ENCODE data around the gene PBX3.

PBX3 gene

DNA sequence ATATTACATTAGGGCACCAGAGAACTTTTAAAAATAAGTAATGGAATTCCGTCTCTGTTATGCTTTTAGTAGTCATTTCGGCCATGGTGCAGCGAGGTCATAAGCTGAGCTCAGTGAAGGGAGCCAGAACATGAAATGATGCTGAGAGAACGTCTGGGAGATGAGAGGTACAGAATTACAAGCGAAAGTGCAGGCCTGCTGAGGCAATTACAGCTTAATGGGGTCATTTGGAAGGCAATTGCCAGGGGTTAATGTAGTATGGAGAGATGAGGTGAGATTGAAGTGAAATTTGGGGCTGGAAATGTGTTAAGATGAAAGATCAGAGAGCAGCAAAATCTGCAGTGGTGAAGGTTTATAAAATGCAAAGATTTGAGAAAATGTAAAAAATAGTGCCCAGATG, 96.5 kb downstream of the PBX3 start:
- TF ChIP-seq CTCF (conservative IDR thresholded peaks at IDR 0.05; ENCODE audit: low read length): no peak
- no peak for TF ChIP-seq EZH2phosphoT487 (IDR thresholded peaks at IDR 0.05; ENCODE audit: borderline replicate concordance)
- Histone ChIP-seq H3K27me3 (ENCODE audit: insufficient read depth, low read length, poor library complexity, severe bottlenecking) (no peaks in the 10 kb centered on the region), H3K9ac (ENCODE audit: low read depth, low read length, poor library complexity, severe bottlenecking) (no peak overlapping the region), H3K79me2 (ENCODE audit: insufficient read depth, low read length) (peaks cover 95% of the 10 kb centered on the region), H3K36me3 (ENCODE audit: insufficient read depth, low read length) (no peaks in the 10 kb centered on the region), H4K20me1 (ENCODE audit: insufficient read depth, low read length, poor library complexity, severe bottlenecking) (peaks cover 4% of the 10 kb centered on the region), H3K4me3 (ENCODE audit: low read length, poor library complexity, severe bottlenecking) (peak overlapping the region; percentile 7), H2AFZ (ENCODE audit: low read length) (no peak overlapping the region), H3K4me1 (ENCODE audit: insufficient read depth, low read length, poor library complexity, severe bottlenecking) (peaks cover 75% of the 10 kb centered on the region), H3K9me2 (replicated peaks; ENCODE audit: low read depth, low read length) (no peaks in the 10 kb centered on the region), H3K4me2 (ENCODE audit: low read depth, low read length, poor library complexity, severe bottlenecking) (peak overlapping the region; percentile 39), H3F3A (ENCODE audit: low read depth) (peaks cover 2% of the 10 kb centered on the region; the same call in 1 of the 2 replicates), H3K9me3 (ENCODE audit: insufficient read depth, low read depth, low read length) (no peaks in the 10 kb centered on the region)

DNA sequence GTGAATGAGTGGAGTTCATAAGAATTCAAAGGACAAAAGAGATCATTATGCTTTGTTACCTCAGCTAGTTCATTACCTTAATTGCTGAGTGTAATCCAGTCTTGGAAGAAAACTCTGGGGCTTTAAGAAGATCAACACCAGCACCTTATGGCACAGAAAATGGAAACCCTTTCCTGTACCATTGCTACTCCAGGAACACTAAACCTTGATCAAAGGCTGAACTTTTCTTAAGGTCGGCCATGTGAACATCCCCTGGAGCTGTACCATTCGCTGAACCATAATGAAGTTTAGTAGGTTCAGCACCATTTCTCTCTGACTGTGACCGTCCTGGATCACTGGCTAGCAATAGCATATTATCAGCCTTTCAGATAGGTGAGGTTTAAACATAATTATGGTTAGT, 97.4 kb downstream of the PBX3 start:
- H3K4me1 ChIP-seq (ENCODE audit: insufficient read depth, low read length, poor library complexity, severe bottlenecking): peaks cover 66% of the 10 kb centered on the region
- TF ChIP-seq EZH2phosphoT487 (IDR thresholded peaks at IDR 0.05; ENCODE audit: borderline replicate concordance) (no peak), CTCF (conservative IDR thresholded peaks at IDR 0.05; ENCODE audit: low read length) (no peak)
- H3K9me3 ChIP-seq (ENCODE audit: insufficient read depth, low read depth, low read length): no peaks in the 10 kb centered on the region
- H3K36me3 ChIP-seq (ENCODE audit: insufficient read depth, low read length): no peaks in the 10 kb centered on the region
- H3K27me3 ChIP-seq (ENCODE audit: insufficient read depth, low read length, poor library complexity, severe bottlenecking): no peaks in the 10 kb centered on the region
- no peaks in the 10 kb centered on the region for H3K9me2 ChIP-seq (replicated peaks; ENCODE audit: low read depth, low read length)
- H3F3A ChIP-seq (ENCODE audit: low read depth): peaks cover 2% of the 10 kb centered on the region; the same call in 1 of the 2 replicates
- H3K79me2 ChIP-seq (ENCODE audit: insufficient read depth, low read length): peaks cover 95% of the 10 kb centered on the region
- peak overlapping the region; percentile 5 for H3K4me3 ChIP-seq (ENCODE audit: low read length, poor library complexity, severe bottlenecking)
- H2AFZ ChIP-seq (ENCODE audit: low read length): no peak overlapping the region
- H4K20me1 ChIP-seq (ENCODE audit: insufficient read depth, low read length, poor library complexity, severe bottlenecking): peaks cover 4% of the 10 kb centered on the region
- H3K4me2 ChIP-seq (ENCODE audit: low read depth, low read length, poor library complexity, severe bottlenecking): peak overlapping the region; percentile 39
- H3K9ac ChIP-seq (ENCODE audit: low read depth, low read length, poor library complexity, severe bottlenecking): no peak overlapping the region

DNA sequence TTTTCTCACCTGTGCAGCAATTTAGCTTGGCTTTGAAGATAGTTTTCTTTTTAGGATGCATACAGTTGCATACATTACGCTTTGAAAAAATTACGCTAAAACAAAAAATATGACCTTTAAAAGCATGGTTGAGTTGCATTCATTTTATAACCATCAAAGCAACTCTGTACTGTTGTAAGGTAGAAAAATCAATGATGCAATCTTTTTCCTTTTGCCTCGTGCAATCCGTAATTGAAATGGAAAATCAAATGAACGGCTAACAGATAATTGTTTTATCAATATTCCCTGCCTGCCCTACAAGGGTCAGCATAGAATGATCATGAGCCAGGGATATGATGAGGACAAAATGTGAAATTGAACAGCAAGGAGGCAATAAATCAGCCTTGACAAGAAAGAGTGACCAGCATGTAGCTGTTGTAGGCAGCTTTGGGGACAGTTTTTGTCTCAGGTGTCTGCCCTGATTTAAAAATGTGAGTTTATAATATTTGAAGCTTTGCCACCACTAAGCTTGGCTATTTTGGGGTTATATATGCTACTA, 98.2 kb downstream of the PBX3 start:
- Histone ChIP-seq H3K9ac (ENCODE audit: low read depth, low read length, poor library complexity, severe bottlenecking) (no peak overlapping the region), H3K27me3 (ENCODE audit: insufficient read depth, low read length, poor library complexity, severe bottlenecking) (no peaks in the 10 kb centered on the region), H2AFZ (ENCODE audit: low read length) (no peak overlapping the region), H3K9me3 (ENCODE audit: insufficient read depth, low read depth, low read length) (no peaks in the 10 kb centered on the region), H3K36me3 (ENCODE audit: insufficient read depth, low read length) (no peaks in the 10 kb centered on the region), H3K4me1 (ENCODE audit: insufficient read depth, low read length, poor library complexity, severe bottlenecking) (peaks cover 59% of the 10 kb centered on the region), H3F3A (ENCODE audit: low read depth) (peaks cover 2% of the 10 kb centered on the region; the same call in 1 of the 2 replicates), H3K4me3 (ENCODE audit: low read length, poor library complexity, severe bottlenecking) (no peak overlapping the region), H3K79me2 (ENCODE audit: insufficient read depth, low read length) (peaks cover 93% of the 10 kb centered on the region), H4K20me1 (ENCODE audit: insufficient read depth, low read length, poor library complexity, severe bottlenecking) (peaks cover 4% of the 10 kb centered on the region), H3K9me2 (replicated peaks; ENCODE audit: low read depth, low read length) (no peaks in the 10 kb centered on the region), H3K4me2 (ENCODE audit: low read depth, low read length, poor library complexity, severe bottlenecking) (peak overlapping the region; percentile 39)
- TF ChIP-seq CTCF (conservative IDR thresholded peaks at IDR 0.05; ENCODE audit: low read length) (no peak), EZH2phosphoT487 (IDR thresholded peaks at IDR 0.05; ENCODE audit: borderline replicate concordance) (no peak)
